ENCODE measurements around the gene FXYD2. TPM values are rescaled to one million over a fixed set of nuclear protein-coding genes. Genes with fewer than 3 reads are reported as not detected.

FXYD2 gene
- total RNA-seq, 1 experiment from 2014 or later = 1.4 TPM

- Mint-ChIP-seq H3K9me3 (no peaks in the 10 kb centered on the region), H3K27me3 (ENCODE audit: low read depth) (peaks cover 11% of the 10 kb centered on the region), H3K36me3 (no peaks in the 10 kb centered on the region), H3K4me1 (no peaks in the 10 kb centered on the region), H3K4me3 (no peak overlapping the region), H3K27ac (no peak overlapping the region)
- DNase-seq (ENCODE audit: low spot score) = no peak
- POLR2A ChIA-PET = no interaction called here
- CTCF ChIA-PET = interaction anchor here (1.1 to 1.2 kb wide), 3 partner anchors 13 to 142 kb away, joined by 3 to 6 read pairs (median 4); no protein-coding TSS in a partner anchor
- no peak for ATAC-seq
- TF ChIP-seq PRRX2 (CRISPR knock-in tag; IDR thresholded peaks at IDR 0.05) = no peak
- no peak for TF ChIP-seq NFATC4 (CRISPR knock-in tag; IDR thresholded peaks at IDR 0.05)
- TF ChIP-seq HMGA2 (CRISPR knock-in tag; IDR thresholded peaks at IDR 0.05) = no peak
- no peak for TF ChIP-seq TEAD1 (CRISPR knock-in tag; IDR thresholded peaks at IDR 0.05)
- no peak for TF ChIP-seq SMAD3 (CRISPR knock-in tag; IDR thresholded peaks at IDR 0.05; ENCODE audit: borderline replicate concordance)
- TF ChIP-seq FOXK1 (CRISPR knock-in tag; IDR thresholded peaks at IDR 0.05) = no peak
- TF ChIP-seq ZNF138 (CRISPR knock-in tag; conservative IDR thresholded peaks at IDR 0.05) = no peak
- no peak for TF ChIP-seq ATF2 (CRISPR knock-in tag; IDR thresholded peaks at IDR 0.05; ENCODE audit: borderline replicate concordance, low read depth)
- no peak for TF ChIP-seq CREM (CRISPR knock-in tag; IDR thresholded peaks at IDR 0.05)
- no peak for TF ChIP-seq ZNF396 (CRISPR knock-in tag; IDR thresholded peaks at IDR 0.05; ENCODE audit: borderline replicate concordance)
- no peak for TF ChIP-seq NR1H2 (CRISPR knock-in tag; IDR thresholded peaks at IDR 0.05)
These were observed 19.5 kb downstream of the FXYD2 start for GRCh38 chr11:117805045-117805444.

GRCh38 chr11:117803896-117804295 lies 20.6 kb downstream of the FXYD2 start:
- H3K27ac Mint-ChIP-seq = no peak overlapping the region
- ChIA-PET POLR2A (no interaction called here), CTCF (interaction anchor here (1.2 kb wide), 1 partner anchor 143 kb away, joined by 6 read pairs; no protein-coding TSS in a partner anchor)
- no peaks in the 10 kb centered on the region for H3K4me1 Mint-ChIP-seq
- no peaks in the 10 kb centered on the region for H3K36me3 Mint-ChIP-seq
- ATAC-seq (no peak), DNase-seq (ENCODE audit: low spot score) (no peak)
- no peak overlapping the region for H3K4me3 Mint-ChIP-seq
- TF ChIP-seq SMAD4 (CRISPR knock-in tag; IDR thresholded peaks at IDR 0.05) = no peak
- no peak for TF ChIP-seq ATF3 (CRISPR knock-in tag; conservative IDR thresholded peaks at IDR 0.05)
- no peak for TF ChIP-seq PRRX2 (CRISPR knock-in tag; IDR thresholded peaks at IDR 0.05)
- no peak for TF ChIP-seq CREB1 (CRISPR knock-in tag; IDR thresholded peaks at IDR 0.05)
- TF ChIP-seq NFE2L1 (CRISPR knock-in tag; IDR thresholded peaks at IDR 0.05) = no peak
- TF ChIP-seq ERG (CRISPR knock-in tag; IDR thresholded peaks at IDR 0.05) = no peak
- TF ChIP-seq ZNF232 (CRISPR knock-in tag; IDR thresholded peaks at IDR 0.05) = no peak
- no peak for TF ChIP-seq JUN (CRISPR knock-in tag; IDR thresholded peaks at IDR 0.05)
- TF ChIP-seq CBFB (CRISPR knock-in tag; IDR thresholded peaks at IDR 0.05; ENCODE audit: low read depth) = no peak
- TF ChIP-seq IRF2 (CRISPR knock-in tag; IDR thresholded peaks at IDR 0.05; ENCODE audit: borderline replicate concordance, low read depth) = no peak
- TF ChIP-seq OVOL2 (CRISPR knock-in tag; IDR thresholded peaks at IDR 0.05; ENCODE audit: borderline replicate concordance) = no peak
- TF ChIP-seq ZNF423 (CRISPR knock-in tag; IDR thresholded peaks at IDR 0.05) = no peak
- no peak for TF ChIP-seq ARID4B (CRISPR knock-in tag; IDR thresholded peaks at IDR 0.05; ENCODE audit: borderline replicate concordance)
- no peak for TF ChIP-seq E2F1 (CRISPR knock-in tag; IDR thresholded peaks at IDR 0.05)
- peaks cover 20% of the 10 kb centered on the region for H3K27me3 Mint-ChIP-seq (ENCODE audit: low read depth)
- no peaks in the 10 kb centered on the region for H3K9me3 Mint-ChIP-seq

Data from WTC11 (cell line).